Loucy (cell line): ENCODE results near the gene ARHGAP1.

Source experiments
- CTCF ChIP-seq: fragments of 200-600 bp; sonication (generic); conservative IDR thresholded peaks from 2 replicates; pipeline ENCODE4 v1.5.1; 2014; ENCODE audit warnings: mild to moderate bottlenecking, antibody characterized with exemption, low read length
- EZH2phosphoT487 ChIP-seq: fragments of 200-600 bp; IDR thresholded peaks from 2 replicates; pipeline ENCODE4 v1.6.1; 2018; ENCODE audit warnings: antibody characterized with exemption, mild to moderate bottlenecking, moderate library complexity, borderline replicate concordance

- no peak for TF ChIP-seq CTCF
- TF ChIP-seq EZH2phosphoT487: no peak
Observed at GRCh38 chr11:46680164-46680760, 20.2 kb downstream of the ARHGAP1 start.
